GM18517 (cell line): Measurements from ENCODE around the gene ZNRF3.
"Not testable (repeated sequence)": the region's sequence is repeated elsewhere in the genome, so short reads cannot be mapped to it uniquely, and the experiment has no call there.

ENCODE experiments used
- ATAC-seq: cut with Tn5 transposase; IDR thresholded peaks from one replicate; pipeline ENCODE4 v1.9.1; 2021; ENCODE audit warnings: mild to moderate bottlenecking, moderate library complexity; ENCODE audit not compliant: unreplicated experiment

Gene ZNRF3

DNA sequence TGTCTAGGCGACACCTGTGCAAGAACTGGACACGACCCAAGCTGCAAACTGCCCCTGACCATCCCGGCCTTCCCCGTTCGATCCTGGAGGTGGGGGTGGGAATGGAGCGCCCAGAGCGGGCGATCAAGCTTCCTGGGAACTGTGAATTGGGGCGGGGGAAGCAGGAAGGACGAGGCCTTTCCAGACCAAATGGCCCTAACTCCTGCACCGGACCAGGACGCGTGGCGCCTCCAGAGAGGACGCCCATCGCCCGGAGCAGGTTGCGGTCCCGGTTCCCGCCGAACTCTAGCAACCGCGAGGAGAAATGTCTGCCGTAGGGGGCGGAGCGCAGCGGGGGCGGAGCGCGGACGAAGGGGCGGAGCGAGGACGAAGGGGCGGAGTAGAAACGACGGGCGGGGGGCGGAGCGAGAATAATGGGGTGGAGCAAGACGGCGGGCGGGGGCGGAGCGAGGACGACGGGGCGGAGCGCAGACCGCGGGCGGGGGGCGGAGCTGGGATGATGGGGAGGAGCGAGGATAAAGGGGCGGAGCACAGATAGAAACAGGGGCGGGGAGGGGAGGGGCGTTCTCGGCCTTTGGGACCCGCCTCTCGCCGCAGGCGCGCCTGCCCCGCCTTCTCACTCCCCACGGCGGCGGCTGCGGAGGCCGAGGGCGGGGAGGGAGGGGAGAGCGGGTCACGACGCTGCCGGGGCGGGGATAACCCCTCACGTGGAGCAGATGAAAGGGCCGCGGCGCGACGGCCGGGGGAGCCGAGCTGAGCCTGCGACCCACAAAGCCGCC, at the start of gene ZNRF3:
TSS of gene ZNRF3 (plus strand) at position 695 of the 779 bp plus-strand sequence. CDS start 195 bp downstream, outside the sequence.
- no peak for ATAC-seq

DNA sequence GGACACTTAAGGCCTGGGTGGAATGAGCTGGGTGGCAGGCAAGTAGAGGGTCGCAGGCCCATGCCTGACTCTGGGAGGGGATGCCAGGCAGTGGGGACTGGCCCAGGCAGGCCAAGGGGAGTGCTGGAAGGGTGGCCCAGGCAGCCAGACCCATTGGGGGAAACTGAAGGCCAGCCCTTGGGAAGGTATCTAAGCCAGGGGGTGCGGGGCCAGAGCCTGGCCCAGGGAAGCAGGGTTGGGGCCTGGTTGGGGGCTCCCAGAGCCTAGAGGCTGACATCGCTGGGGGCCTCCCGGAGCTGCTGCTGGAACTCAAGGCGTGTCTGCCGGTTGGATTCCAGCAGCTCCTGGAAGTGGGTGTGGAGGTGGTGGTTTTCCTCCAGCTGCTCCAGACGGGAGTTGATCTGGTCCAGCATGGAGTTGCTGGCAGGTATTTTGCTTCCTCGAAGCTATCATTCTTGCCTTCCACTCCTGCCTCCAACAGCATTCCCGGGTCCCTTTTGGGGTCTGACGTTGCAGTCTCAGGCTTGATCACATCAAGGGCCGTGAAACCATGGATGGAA, 47.7 kb upstream of the ZNRF3 start:
- ATAC-seq = no peak

DNA sequence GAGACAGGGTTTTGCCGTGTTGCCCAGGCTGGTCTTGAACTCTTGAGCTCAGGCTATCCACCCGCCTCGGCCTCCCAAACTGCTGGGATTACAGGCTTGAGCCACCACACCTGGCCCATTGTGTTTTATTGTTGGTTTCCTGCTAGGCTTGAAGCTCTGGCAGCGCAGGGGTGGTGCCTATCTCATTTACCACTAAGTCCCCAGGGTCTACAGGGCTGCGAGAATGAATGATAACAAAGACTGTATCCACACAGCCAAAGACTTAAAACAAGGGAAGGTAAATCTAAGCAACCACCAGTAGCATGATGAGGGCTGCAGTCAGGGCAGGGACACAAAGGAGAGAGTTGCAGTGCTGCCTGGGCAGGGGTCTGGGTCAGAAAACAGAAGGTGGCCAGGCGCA, 45.7 kb upstream of the ZNRF3 start:
- ATAC-seq = no peak

DNA sequence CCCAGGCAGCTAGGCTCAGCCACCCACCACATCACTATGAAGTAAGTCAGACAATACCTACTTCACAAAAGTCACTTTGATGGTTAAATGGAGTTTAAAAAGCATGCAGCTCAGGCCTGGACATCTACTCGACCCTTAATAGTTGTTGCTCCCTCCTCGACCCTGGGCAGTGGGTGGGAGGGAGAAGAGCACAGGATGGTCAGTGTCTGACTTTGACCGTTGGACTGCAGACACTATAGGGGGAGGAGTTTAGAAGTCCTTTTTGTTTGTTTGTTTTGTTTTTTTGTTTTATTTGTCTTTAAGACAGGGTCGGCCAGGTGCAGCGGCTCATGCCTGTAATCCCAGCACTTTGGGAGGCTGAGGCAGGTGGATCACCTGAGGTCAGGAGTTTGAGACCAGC, 44.4 kb upstream of the ZNRF3 start:
- ATAC-seq = no peak

DNA sequence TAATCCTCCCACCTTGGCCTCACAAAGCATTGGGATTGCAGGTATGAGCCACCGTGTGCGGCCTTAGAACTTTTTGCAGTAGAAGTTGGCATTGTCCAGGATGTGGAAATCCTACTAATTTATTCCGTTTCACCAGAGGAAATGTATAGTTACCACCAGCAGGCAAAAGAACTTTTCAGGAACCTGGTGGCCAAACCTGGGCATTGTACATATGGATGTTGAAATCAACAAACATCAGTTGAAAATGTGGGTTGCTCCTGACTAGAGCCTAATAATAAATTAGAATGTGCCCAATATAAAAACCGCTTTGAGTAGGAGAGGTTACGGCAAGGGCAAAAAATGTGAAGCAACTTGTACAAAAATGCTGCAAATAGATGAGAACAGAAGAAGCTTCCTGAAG, 42.3 kb upstream of the ZNRF3 start:
- ATAC-seq = no peak

DNA sequence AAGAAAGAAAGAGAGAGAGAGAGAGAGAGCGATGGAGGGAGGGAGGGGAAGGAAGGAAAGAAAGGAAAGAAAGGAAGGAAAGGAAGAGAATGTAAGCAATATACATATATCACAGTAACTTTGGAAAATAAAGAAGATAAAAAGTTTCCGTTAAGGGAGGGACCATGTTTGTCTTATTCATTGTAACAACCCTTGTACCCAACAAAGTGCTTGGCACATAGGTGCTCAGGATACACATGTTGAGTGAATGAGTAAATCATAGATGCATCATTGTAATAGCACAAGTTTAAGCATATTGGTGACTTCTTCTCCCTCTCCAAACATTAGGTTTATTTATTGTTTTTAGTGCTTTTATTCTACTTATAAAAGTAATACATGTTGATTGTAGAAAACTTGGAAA, 39.7 kb upstream of the ZNRF3 start:
- no peak for ATAC-seq

DNA sequence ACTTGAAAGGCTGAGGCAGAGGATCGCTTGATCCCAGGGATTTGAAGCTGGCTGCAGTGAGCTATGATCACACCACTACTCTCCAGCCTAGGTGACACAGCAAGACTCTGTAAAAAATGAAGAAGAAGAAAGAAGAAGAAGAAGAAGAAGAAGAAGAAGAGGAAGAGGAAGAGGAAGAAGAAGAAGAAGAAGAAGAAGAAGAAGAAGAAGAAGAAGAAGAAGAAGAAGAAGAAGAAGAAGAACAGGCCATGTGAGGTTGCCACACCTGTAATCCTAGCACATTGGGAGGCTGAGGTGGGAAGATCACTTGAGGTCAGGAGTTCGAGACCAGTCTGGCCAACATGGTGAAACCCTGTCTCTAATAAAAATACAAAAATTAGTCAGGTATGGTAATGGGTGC, 39.1 kb upstream of the ZNRF3 start:
- ATAC-seq = not testable (repeated sequence)

DNA sequence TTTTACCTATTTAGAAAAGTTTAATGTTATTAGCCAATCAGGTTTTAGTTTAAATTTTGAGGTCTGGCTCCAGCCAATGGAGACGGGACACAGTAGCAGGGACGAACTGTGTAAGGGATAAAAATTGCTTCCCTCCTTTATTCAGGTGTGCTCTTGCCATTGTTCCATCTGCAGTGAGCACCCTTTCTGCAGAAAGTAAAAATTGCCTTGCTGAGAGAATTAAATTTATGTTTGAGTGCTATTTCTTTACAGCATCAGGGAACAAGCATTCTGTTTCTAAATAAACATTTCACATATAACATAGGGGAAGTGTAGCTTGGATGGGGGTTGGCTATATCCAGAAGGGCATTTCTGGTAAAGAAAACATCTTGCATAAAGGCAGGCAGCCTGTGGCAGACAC, 36.4 kb upstream of the ZNRF3 start:
- ATAC-seq = no peak

DNA sequence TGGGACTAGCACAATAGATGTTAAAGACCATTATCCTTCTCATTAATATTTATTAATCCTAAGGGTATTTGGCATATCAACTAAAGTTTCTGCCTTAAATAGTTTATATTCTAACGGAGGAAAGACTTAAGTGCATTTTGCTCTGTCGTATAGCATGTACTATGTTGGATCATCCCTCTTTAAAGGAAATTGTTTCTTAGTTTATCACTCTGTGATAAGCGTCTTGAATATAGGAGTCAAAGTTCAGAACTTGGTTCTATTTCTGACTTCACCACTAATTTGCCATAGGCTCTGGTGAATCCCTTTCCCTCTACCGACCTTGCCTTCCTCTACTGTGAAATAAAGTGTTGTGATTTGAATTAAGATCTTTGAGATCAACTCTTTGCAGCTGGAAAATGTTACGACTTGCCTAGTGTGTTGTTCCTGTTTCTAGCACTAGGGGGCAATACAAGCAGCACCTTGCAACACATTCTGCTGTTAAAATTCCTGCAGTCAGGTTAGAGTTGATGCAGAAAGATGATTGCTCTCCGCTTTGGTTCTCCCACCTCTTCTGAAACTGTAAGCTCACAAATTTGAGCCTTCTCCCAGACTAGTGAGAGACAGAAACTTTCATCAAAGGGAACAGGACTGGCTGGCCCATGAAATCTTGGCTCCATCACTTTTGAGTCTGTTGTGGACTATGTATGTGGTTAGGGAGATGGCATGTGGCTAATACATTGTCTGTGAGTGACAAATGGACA, 27.8 kb upstream of the ZNRF3 start:
- ATAC-seq = no peak

DNA sequence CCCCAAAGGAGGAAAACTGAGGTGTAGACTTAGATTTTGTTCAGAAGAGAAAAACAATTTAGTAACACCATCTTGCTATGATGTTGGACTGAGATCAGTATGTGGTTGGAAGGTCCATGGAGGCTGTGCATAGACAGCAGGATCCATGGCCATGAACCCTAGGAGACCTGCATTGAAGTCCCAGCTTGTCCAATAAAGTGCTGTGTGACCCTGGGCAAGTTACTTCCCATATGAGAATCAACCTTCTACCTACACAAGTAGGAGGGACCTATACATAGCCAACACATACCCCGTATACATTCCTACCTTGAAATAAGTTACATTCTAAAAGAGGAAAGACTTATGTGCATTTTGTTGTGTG, 27.3 kb upstream of the ZNRF3 start:
- ATAC-seq = no peak

DNA sequence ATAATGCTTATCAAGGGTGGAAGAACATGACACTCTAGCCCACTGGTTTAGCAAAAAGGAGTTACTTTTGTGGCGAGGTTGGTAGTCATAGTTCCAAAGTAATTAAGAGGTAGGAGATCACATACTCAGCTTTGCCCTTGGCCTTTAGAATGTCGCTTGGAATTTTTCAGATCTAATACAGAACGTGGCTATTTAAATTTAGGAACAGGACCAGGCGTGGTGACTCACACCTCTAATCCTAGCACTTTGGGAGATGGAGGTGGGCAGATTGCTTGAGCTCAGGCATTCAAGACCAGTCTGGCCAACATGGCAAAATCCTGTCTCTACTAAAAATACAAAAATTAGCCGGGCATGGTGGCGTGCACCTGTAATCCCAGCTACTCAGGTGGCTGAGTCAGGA, 26.1 kb upstream of the ZNRF3 start:
- ATAC-seq = no peak

DNA sequence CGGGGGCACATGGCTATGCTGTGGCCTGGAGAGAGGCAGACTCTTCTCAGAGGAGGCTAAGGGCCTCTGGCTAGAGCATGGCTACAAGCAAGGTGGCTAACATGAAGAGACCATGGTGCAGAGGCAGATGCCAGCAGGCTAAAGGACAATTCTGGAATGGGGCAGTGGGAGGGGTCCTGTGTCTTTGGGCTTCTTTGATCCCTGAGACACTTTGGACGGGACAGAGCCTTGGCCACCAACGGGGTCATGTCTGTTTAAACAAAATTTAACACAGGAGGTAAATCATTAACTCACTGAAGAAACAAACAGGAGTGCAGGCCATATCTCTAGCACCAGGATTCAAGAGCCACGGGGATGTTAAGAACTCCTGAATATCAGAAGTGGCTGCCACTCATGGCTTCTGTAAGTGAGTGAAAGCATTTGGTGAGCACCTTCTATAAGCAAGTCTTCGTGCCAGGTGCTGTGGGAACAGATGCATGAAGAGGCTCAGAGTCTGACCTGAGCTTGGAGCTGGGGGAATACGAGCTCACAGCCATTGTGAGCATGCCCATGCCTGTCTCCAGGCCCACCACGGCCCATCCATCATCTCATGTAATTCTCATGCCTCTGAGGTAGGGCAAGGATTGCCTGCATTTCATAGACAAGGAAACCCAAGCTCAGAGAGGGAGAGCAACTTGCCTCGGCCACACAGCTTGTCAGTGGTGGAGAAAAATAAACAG, 18.3 kb upstream of the ZNRF3 start:
- no peak for ATAC-seq

DNA sequence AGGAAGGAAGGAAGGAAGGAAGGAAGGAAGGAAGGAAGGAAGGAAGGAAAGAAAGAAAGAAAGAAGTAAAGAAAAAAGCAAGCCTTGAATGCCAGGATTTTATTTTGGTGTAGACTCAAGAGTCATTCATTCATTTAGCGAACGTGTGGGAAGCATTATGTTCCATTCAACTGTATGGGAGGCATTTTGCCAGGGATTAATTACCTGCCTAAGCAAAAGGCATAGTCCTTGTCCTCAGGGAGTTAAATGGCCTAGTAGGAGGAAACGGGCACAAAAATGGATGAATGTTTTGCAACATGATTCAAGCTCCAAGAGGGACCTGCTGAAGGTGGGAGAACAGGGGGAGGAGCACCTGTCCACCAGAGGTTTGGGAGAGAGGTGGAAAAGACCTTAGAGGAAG, 16.2 kb upstream of the ZNRF3 start:
- no peak for ATAC-seq

DNA sequence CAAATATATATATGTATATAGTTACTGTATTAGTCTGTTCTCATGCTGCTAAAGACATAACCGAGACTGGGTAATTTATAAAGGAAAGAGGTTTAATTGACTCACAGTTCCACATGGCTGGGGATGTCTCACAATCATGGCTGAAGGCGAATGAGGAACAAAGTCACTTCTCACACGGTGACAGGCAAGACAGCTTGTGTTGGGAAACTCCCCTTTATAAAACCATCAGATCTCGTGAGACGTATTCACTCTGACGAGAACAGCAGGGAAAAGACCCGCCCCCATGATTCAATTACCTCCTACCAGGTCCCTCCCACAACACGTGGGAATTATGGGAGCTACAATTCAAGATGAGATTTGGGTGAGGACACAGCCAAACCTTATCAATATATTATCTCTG, 15.0 kb upstream of the ZNRF3 start:
- ATAC-seq = not testable (repeated sequence)

DNA sequence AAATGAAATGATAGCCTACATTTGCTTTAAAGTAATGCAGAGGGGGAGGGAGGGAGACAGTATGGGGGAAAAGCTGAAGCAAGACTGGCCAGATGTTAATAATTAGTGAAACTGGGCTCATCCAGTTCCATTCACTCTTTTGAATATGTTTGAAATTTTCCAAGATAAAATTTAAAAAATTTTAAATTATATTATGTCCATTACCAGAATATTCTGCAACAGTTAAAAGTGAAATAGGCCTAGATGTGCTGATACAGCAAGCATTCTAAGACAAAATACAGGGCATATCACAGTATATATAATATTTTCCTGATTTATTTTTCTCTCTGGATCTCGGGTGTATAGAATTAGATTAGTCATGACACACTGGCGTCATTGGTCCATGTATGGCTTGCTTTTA, 13.6 kb upstream of the ZNRF3 start:
- no peak for ATAC-seq

DNA sequence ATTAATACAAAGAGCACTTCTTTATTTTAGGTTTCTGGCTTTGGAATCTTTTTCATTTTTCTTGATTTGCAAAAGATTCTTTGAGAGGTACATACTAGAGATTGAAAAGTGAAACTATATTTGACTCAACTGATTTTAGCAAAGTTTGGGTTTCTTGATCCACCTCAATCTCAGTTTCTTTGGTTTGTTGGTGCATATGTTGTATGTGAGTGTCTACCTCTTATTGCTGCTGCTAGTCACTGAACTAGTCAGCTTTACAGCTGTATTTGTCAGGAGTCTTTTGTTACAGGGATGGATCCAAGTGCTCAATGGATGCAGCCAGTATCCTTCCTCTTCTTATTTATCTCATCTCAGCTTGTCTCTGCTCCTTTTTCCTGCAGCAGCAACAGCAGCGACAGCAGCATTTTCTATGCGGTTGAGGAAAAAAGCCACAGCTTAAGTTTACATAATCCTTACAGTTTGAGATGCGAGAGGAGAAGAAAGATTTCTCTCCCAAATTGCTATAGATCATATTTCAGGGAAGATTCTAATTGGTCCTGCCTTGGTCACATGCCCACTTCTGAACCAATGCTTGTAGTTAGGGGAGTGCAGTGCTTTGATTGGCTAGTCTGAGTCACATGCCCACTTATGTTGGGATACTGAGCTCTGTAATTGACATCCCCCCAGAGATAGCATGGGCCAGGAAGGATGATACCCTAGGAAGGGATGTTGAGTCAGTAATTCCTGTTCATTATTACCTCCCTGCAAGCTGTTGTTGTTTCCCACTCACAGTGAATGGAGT, 10.0 kb upstream of the ZNRF3 start:
- no peak for ATAC-seq

DNA sequence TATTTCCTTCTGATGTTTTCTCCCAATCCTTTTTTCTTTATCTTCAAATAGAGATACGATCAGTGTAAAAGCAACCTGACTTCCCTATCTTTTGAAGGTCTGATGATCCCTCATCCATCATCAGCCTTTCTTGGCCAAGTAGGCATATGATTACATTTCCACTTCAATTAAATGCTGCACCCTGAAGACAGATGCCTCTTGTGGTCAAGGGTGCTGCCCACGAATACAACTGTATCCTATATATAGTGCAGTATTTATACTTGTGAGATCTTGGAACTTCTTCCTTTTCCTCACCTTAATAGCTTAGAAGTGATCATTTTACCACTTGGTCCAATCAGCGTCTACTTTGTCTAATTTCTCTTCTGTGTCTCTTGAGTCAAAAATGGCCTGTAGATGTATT, 9.3 kb upstream of the ZNRF3 start:
- ATAC-seq = no peak

DNA sequence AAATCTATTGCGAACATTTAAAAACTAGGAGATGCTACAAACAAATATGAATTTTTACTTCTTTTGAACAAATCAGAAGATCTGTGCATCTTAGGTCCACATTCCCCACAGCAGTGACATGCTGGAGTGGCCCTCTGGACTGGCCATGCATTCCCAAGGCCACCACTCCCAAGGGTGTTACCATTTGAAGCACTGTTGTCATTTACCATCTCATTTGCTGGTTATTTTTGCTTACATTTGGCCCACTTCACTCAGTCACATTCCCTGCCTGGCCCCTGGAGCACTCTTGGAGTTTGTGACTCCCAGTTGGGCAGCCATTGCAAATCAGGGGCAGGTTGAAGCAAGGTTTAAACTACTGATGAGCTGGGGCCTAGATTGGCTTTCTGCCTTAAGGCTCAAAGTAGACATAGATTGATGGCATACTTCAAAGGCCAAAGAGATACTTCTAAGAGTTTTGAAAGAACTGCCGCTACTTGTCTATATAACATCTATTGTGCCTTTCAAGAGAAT, 8.5 kb upstream of the ZNRF3 start:
- ATAC-seq = no peak

DNA sequence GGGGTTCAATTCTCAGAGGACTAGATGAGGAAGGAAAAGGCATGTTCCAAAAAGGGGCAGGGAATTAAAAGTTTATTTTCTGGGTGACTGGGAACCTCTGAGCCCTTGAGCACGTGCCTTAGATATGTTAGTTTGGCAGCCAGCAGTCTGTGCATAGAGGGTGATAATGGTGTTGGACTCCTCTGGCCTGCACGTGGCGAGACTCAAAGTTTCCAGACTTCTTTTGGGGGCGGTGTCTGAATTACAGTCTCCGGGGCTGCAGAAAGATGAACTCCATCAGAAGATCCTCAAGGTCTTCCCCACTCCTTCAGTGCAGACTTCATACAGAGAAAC, 861 bp upstream of the ZNRF3 start:
- no peak for ATAC-seq

DNA sequence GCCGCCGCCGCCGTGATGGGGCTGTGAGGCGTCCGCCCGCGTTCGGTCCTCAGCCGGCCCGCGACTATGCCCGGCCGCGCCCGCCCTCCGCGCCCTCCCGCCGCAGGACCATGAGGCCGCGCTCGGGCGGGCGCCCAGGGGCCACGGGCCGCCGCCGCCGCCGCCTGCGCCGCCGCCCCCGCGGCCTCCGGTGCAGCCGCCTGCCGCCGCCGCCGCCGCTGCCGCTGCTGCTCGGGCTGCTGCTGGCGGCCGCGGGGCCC, 215 bp downstream of the ZNRF3 start:
- ATAC-seq = no peak
